BLaER1 (cell line): ENCODE measurements around the gene TTC9B.
A peak's percentile ranks its signal among the peaks of the same experiment; 100 is the strongest.

ENCODE experiments used
- H3K27ac ChIP-seq: shearing (Covaris generic); formaldehyde crosslinking; 2 replicates; pipeline ENCODE4 v1.8.1; 2022
- H3K27me3 ChIP-seq: shearing (Covaris generic); formaldehyde crosslinking; 2 replicates; pipeline ENCODE4 v1.8.1; 2022
- H3K36me3 ChIP-seq: shearing (Covaris generic); formaldehyde crosslinking; 2 replicates; pipeline ENCODE4 v1.8.1; 2022
- H3K4me1 ChIP-seq: shearing (Covaris generic); formaldehyde crosslinking; 2 replicates; pipeline ENCODE4 v1.8.1; 2022
- H3K4me2 ChIP-seq: shearing (Covaris generic); formaldehyde crosslinking; 2 replicates; pipeline ENCODE4 v1.8.1; 2022
- H3K4me3 ChIP-seq: shearing (Covaris generic); formaldehyde crosslinking; 2 replicates; pipeline ENCODE4 v1.8.1; 2022
- H3K9ac ChIP-seq: shearing (Covaris generic); formaldehyde crosslinking; 2 replicates; pipeline ENCODE4 v1.8.1; 2022
- H3K9me3 ChIP-seq: shearing (Covaris generic); formaldehyde crosslinking; 2 replicates; pipeline ENCODE4 v1.8.1; 2022
- H4K20me1 ChIP-seq: shearing (Covaris generic); formaldehyde crosslinking; 2 replicates; pipeline ENCODE4 v1.8.1; 2022
- Cebpa-rat ChIP-seq: shearing (Covaris generic); IDR thresholded peaks from 2 replicates; pipeline ENCODE4 v1.8.1; 2022

TTC9B gene

DNA sequence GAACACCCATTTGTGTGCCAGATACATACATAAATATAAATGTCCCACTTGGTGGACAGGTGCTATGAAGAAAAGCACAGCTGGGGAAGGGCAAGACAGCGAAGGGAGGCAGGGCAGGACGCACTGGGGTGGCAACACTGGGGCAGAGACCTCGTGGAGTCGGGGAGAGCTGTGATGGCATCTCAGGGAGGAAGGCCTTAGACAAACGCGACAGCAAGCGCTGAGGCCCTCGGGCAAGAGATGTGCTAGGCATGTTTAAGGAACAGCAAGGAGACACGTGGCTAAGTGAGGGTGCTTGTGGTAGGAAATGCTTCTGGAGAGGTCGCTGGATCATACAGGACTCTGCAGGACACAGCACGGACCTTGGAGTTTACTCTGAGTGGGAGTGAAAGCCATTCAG lies 31.6 kb upstream of the TTC9B start:
- TF ChIP-seq Cebpa-rat = no peak
- Histone ChIP-seq H3K36me3 (peaks cover 98% of the 10 kb centered on the region), H4K20me1 (peaks cover 97% of the 10 kb centered on the region), H3K4me3 (no peak overlapping the region), H3K27ac (no peak overlapping the region), H3K9me3 (no peaks in the 10 kb centered on the region), H3K4me1 (no peaks in the 10 kb centered on the region), H3K27me3 (no peaks in the 10 kb centered on the region), H3K4me2 (no peak overlapping the region), H3K9ac (no peak overlapping the region)

DNA sequence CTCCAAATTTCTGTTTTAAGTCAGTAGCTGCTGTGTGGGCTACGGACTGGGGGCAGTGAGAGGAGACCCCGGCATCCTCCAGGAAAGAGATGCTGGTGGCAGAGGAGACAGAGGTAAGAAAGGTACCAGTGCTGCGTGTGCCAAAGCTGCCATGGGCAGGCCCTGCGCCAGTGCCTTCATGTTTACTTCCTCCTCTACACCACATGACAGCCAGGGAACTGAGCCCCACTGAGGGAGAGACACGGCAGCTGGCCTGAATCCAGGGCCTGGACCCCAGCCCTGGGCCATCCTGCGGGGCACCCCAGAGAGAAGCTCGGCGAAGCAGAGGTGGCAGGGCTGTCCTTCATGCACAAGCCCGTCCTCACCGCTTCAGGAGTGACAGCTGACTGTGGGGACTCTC lies 31.0 kb upstream of the TTC9B start:
- TF ChIP-seq Cebpa-rat = no peak
- no peaks in the 10 kb centered on the region for H3K9me3 ChIP-seq
- no peak overlapping the region for H3K4me3 ChIP-seq
- peaks cover 99% of the 10 kb centered on the region for H4K20me1 ChIP-seq
- H3K9ac ChIP-seq = no peak overlapping the region
- no peak overlapping the region for H3K4me2 ChIP-seq
- peaks cover 98% of the 10 kb centered on the region for H3K36me3 ChIP-seq
- H3K4me1 ChIP-seq = no peaks in the 10 kb centered on the region
- H3K27ac ChIP-seq = no peak overlapping the region
- no peaks in the 10 kb centered on the region for H3K27me3 ChIP-seq

DNA sequence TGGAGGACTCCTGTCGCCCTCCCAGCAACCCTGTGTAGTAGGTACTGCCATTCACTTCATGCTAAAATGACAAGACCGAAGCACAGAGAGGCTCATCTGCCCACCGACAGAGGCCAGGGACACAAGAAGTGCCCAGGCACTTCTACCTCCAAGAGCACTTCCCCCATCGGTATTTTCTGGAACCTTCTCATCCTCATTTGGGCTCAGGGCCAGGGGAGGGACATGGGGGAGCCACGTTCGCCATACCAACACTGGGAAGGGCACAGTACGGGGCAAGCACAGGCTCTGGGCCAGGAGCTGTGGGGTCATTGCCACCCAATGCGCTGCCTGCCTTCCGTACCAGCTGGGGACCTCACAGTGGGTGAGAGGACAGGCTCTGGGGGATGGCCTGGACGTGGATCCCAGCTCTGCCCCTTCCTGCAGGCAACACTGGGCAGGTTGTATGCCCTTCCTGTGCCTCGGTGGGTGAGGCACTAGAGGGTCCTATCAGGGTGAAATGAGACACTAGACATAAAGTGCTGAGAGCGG lies 29.6 kb upstream of the TTC9B start:
- Histone ChIP-seq H3K4me3 (no peak overlapping the region), H3K9me3 (no peaks in the 10 kb centered on the region), H4K20me1 (peaks cover 99% of the 10 kb centered on the region), H3K4me1 (no peaks in the 10 kb centered on the region; the same call in 1 of the 2 replicates), H3K9ac (peak overlapping the region; percentile 6; the same call in 1 of the 2 replicates), H3K27me3 (no peaks in the 10 kb centered on the region), H3K4me2 (no peak overlapping the region), H3K36me3 (peaks cover 98% of the 10 kb centered on the region), H3K27ac (peak overlapping the region; percentile 22; the same call in 1 of the 2 replicates)
- TF ChIP-seq Cebpa-rat = no peak

GRCh38 chr19:40247178-40247577 lies 29.0 kb upstream of the TTC9B start:
- Histone ChIP-seq H3K4me1 (no peaks in the 10 kb centered on the region; the same call in 1 of the 2 replicates), H3K9ac (no peak overlapping the region), H3K9me3 (no peaks in the 10 kb centered on the region), H3K27ac (peak overlapping the region; percentile 22; the same call in 1 of the 2 replicates), H4K20me1 (peaks cover 99% of the 10 kb centered on the region), H3K36me3 (peaks cover 98% of the 10 kb centered on the region), H3K27me3 (no peaks in the 10 kb centered on the region), H3K4me3 (no peak overlapping the region), H3K4me2 (no peak overlapping the region)
- TF ChIP-seq Cebpa-rat = no peak

DNA sequence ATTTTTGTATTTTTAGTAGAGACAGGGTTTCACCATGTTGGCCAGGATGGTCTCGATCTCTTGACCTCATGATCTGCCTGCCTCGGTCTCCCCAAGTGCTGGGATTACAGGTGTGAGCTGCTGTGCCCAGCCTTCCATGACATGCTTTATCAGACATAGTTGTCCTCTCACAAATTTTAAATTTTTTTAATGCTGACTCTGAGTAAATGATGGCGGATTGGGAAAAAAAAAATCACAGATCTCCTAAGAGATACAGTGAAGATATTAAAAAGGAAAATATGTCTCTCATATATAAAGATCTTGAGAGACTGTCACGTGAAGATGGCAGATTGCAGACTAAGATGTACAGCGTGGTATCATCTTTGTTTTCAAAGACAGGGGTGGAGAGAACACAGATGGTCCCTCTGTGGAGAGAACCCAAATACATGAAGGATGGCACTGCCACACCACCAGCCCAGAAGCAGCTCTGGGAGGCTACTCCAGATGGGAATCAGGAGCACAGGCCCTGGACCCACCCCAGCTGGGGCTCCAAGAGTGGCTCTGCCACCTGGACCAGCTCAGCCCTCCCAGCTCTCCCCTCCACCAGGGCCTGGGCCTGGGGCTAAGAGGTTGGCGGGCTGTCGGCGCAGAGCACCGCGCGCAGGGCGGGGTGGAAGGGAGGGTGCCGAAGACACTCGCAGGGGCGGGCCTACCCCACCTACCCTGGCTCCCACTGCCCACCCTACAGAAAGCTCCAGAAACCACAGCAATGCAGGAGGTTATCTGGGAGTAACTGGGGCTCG lies 28.3 kb upstream of the TTC9B start:
- no peak for TF ChIP-seq Cebpa-rat
- Histone ChIP-seq H4K20me1 (peaks cover 99% of the 10 kb centered on the region), H3K4me1 (no peaks in the 10 kb centered on the region; the same call in 1 of the 2 replicates), H3K36me3 (peaks cover 98% of the 10 kb centered on the region), H3K4me3 (no peak overlapping the region), H3K27ac (no peak overlapping the region), H3K9me3 (no peaks in the 10 kb centered on the region), H3K27me3 (no peaks in the 10 kb centered on the region), H3K4me2 (no peak overlapping the region), H3K9ac (no peak overlapping the region)

DNA sequence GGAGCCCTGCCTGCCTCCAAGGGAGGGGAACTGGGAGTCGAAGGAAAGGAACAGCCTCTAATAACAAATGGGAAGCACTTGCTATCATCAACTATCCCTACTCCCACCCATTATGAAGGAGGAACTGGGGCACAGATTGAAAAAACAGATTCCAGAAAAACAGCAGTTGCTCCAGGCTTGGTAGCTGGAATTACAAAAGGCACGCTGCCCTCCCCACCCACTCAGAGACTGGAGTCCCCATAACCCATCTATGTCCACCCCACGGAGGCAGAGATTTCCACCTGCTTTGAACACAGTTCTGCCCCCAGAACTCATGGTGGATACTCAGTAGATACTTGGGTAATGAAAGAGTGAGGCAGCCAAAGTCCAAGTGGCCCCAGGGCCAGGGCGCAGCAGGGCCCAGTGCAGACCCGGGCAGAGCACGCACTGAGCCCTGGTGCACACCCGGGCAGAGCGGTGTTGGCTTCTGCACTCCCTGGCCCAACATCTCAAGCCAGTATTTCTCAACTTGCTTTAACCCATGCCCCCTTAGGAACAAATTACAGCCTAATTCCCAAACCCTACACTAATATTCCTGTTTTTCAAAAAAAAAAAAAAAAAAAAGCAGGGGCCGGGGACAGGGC lies 27.4 kb upstream of the TTC9B start:
- Histone ChIP-seq H4K20me1 (peaks cover 94% of the 10 kb centered on the region), H3K9me3 (no peaks in the 10 kb centered on the region), H3K4me3 (no peak overlapping the region), H3K27ac (no peak overlapping the region), H3K4me1 (no peaks in the 10 kb centered on the region; the same call in 1 of the 2 replicates), H3K4me2 (no peak overlapping the region), H3K9ac (no peak overlapping the region), H3K27me3 (no peaks in the 10 kb centered on the region), H3K36me3 (peaks cover 98% of the 10 kb centered on the region)
- TF ChIP-seq Cebpa-rat = no peak

GRCh38 chr19:40244579-40245317 lies 26.6 kb upstream of the TTC9B start:
- H3K27me3 ChIP-seq = no peaks in the 10 kb centered on the region

DNA sequence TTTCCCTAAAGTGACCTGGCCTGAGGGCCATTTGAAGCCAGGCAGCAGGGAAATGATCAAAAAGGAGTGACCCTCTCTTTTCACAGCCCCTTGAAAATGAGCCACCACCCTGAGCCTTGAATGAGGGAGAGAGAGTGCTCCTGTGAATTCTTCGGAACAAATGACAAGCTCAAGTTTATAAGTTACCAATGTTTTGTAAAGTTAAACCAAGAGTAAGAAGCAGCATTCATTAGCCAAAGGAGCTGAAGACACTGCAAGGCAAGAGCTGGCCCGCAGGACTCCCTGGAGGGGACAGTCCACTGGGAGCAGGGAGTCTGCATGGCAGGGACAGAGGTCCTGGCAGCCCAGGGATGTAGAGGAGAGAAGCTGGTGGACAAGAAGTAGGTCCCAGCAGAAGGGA lies 25.0 kb upstream of the TTC9B start:
- TF ChIP-seq Cebpa-rat = no peak
- no peak overlapping the region for H3K4me3 ChIP-seq
- H3K4me1 ChIP-seq = no peaks in the 10 kb centered on the region; the same call in 1 of the 2 replicates
- peaks cover 100% of the 10 kb centered on the region for H3K36me3 ChIP-seq
- no peak overlapping the region for H3K9ac ChIP-seq
- no peaks in the 10 kb centered on the region for H3K27me3 ChIP-seq
- H3K4me2 ChIP-seq = no peak overlapping the region
- H3K27ac ChIP-seq = no peak overlapping the region
- peaks cover 94% of the 10 kb centered on the region for H4K20me1 ChIP-seq
- H3K9me3 ChIP-seq = no peaks in the 10 kb centered on the region

More at GRCh38 chr19:40244579-40245317, 26.6 kb upstream of the TTC9B start:
- Histone ChIP-seq H3K4me2 (no peak overlapping the region), H3K4me3 (no peak overlapping the region), H3K27ac (no peak overlapping the region), H3K36me3 (peaks cover 98% of the 10 kb centered on the region), H3K9me3 (no peaks in the 10 kb centered on the region), H3K4me1 (no peaks in the 10 kb centered on the region; the same call in 1 of the 2 replicates), H4K20me1 (peaks cover 94% of the 10 kb centered on the region), H3K9ac (no peak overlapping the region)
- TF ChIP-seq Cebpa-rat = no peak

DNA sequence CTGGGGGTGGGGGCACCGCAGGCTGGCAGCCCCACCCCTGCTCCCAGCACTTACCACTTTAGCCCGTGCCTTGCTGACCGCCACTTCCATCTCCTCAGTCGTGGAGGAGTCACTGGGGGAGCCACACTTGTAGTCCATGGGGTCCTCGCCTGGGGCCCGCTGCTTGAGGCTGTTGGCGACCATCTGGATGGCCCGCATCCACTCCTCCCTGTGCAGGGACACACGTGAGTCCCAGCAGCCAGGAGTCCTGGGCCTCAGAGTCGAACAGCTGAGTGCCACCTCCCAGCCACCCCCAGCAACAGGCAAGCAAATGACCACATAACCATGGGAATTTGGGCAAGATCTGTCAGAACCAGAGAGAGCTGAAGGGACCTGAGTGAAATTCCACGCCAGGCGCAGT lies 24.3 kb upstream of the TTC9B start:
- Histone ChIP-seq H3K27me3 (no peaks in the 10 kb centered on the region), H3K9ac (no peak overlapping the region; the same call in 1 of the 2 replicates), H4K20me1 (peaks cover 93% of the 10 kb centered on the region), H3K27ac (peak overlapping the region; percentile 22; the same call in 1 of the 2 replicates), H3K4me3 (no peak overlapping the region), H3K4me2 (no peak overlapping the region), H3K4me1 (no peaks in the 10 kb centered on the region; the same call in 1 of the 2 replicates), H3K9me3 (no peaks in the 10 kb centered on the region), H3K36me3 (peaks cover 100% of the 10 kb centered on the region)
- TF ChIP-seq Cebpa-rat = no peak
